ENCODE results near the gene ARHGAP26. TPM values are rescaled to one million over a fixed set of nuclear protein-coding genes. Genes with fewer than 3 reads are reported as not detected.

Gene ARHGAP26
- total RNA-seq, 1 experiment from 2014 or later = 65.5 TPM

- BruUV-seq (replicated peaks) = no TSS peak
- H3K36me3 ChIP-seq (ENCODE audit: control insufficient read depth, insufficient read depth, low read length) = peaks cover 2% of the 10 kb centered on the region
- POLR2A ChIA-PET = no interaction called here
Observed at GRCh38 chr5:142911775-142912174, 141.6 kb downstream of the ARHGAP26 start.

GRCh38 chr5:142913728-142914338, 143.7 kb downstream of the ARHGAP26 start:
- DNase-seq (ENCODE audit: low read depth, low spot score) (no peak), ATAC-seq (no peak)
- H3K27me3 ChIP-seq (ENCODE audit: control insufficient read depth, insufficient read depth, low read length) = no peaks in the 10 kb centered on the region
- H3K4me1 ChIP-seq (ENCODE audit: control insufficient read depth, insufficient read depth, low read length) = no peaks in the 10 kb centered on the region
- intact Hi-C loops (cut with micrococcal nuclease; ENCODE audit: unreplicated experiment) (no loop called here), in situ Hi-C loops (cut with HindIII; ENCODE audit: low pct_unique_long_range_greater_than_20kb, low sequenced_read_pairs) (no loop called here)
- POLR2A ChIA-PET = no interaction called here
- TF ChIP-seq SIN3A (IDR thresholded peaks at IDR 0.05; ENCODE audit: borderline replicate concordance, insufficient read depth, low read depth, low read length) = no peak
- no peak for TF ChIP-seq TCF7L2 (IDR thresholded peaks at IDR 0.05; ENCODE audit: low read depth, low read length)
- TF ChIP-seq, protein P1, sequence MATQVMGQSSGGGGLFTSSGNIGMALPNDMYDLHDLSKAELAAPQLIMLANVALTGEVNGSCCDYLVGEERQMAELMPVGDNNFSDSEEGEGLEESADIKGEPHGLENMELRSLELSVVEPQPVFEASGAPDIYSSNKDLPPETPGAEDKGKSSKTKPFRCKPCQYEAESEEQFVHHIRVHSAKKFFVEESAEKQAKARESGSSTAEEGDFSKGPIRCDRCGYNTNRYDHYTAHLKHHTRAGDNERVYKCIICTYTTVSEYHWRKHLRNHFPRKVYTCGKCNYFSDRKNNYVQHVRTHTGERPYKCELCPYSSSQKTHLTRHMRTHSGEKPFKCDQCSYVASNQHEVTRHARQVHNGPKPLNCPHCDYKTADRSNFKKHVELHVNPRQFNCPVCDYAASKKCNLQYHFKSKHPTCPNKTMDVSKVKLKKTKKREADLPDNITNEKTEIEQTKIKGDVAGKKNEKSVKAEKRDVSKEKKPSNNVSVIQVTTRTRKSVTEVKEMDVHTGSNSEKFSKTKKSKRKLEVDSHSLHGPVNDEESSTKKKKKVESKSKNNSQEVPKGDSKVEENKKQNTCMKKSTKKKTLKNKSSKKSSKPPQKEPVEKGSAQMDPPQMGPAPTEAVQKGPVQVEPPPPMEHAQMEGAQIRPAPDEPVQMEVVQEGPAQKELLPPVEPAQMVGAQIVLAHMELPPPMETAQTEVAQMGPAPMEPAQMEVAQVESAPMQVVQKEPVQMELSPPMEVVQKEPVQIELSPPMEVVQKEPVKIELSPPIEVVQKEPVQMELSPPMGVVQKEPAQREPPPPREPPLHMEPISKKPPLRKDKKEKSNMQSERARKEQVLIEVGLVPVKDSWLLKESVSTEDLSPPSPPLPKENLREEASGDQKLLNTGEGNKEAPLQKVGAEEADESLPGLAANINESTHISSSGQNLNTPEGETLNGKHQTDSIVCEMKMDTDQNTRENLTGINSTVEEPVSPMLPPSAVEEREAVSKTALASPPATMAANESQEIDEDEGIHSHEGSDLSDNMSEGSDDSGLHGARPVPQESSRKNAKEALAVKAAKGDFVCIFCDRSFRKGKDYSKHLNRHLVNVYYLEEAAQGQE (IDR thresholded peaks at IDR 0.05; ENCODE audit: insufficient read depth in 1 of 2, low read depth in 2 of 2, low read length in 1 of 2) = no peak
- TF ChIP-seq POLR2AphosphoS5 (IDR thresholded peaks at IDR 0.05; ENCODE audit: low read depth, low read length) = no peak
- TF ChIP-seq, protein P2, sequence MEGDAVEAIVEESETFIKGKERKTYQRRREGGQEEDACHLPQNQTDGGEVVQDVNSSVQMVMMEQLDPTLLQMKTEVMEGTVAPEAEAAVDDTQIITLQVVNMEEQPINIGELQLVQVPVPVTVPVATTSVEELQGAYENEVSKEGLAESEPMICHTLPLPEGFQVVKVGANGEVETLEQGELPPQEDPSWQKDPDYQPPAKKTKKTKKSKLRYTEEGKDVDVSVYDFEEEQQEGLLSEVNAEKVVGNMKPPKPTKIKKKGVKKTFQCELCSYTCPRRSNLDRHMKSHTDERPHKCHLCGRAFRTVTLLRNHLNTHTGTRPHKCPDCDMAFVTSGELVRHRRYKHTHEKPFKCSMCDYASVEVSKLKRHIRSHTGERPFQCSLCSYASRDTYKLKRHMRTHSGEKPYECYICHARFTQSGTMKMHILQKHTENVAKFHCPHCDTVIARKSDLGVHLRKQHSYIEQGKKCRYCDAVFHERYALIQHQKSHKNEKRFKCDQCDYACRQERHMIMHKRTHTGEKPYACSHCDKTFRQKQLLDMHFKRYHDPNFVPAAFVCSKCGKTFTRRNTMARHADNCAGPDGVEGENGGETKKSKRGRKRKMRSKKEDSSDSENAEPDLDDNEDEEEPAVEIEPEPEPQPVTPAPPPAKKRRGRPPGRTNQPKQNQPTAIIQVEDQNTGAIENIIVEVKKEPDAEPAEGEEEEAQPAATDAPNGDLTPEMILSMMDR (IDR thresholded peaks at IDR 0.05) = no peak
- CTCF ChIA-PET = interaction anchor here (0.7 kb wide), 1 partner anchor 25 kb away, joined by 3 read pairs; no protein-coding TSS in a partner anchor
- no peak overlapping the region for H3K4me3 ChIP-seq (ENCODE audit: low read depth in 2 of 2, low read length in 2 of 2)
- no peak overlapping the region for H3K27ac ChIP-seq (ENCODE audit: low read length)
- H3K9me3 ChIP-seq (ENCODE audit: control insufficient read depth, insufficient read depth, low read depth, low read length) = no peaks in the 10 kb centered on the region
- BruUV-seq (replicated peaks) = no TSS peak
- no peaks in the 10 kb centered on the region; the same call in none of the 2 replicates for H3K36me3 ChIP-seq (ENCODE audit: control insufficient read depth, insufficient read depth, low read length)

More at GRCh38 chr5:142911775-142912174, 141.6 kb downstream of the ARHGAP26 start:
- TF ChIP-seq, protein P2 (IDR thresholded peaks at IDR 0.05) = no peak
- TF ChIP-seq TCF7L2 (IDR thresholded peaks at IDR 0.05; ENCODE audit: low read depth, low read length) (no peak), POLR2AphosphoS5 (IDR thresholded peaks at IDR 0.05; ENCODE audit: low read depth, low read length) (no peak), SIN3A (IDR thresholded peaks at IDR 0.05; ENCODE audit: borderline replicate concordance, insufficient read depth, low read depth, low read length) (no peak)
- TF ChIP-seq, protein P1 (IDR thresholded peaks at IDR 0.05; ENCODE audit: insufficient read depth in 1 of 2, low read depth in 2 of 2, low read length in 1 of 2) = no peak
- Histone ChIP-seq H3K4me1 (ENCODE audit: control insufficient read depth, insufficient read depth, low read length) (no peaks in the 10 kb centered on the region), H3K9me3 (ENCODE audit: control insufficient read depth, insufficient read depth, low read depth, low read length) (no peaks in the 10 kb centered on the region), H3K27me3 (ENCODE audit: control insufficient read depth, insufficient read depth, low read length) (no peaks in the 10 kb centered on the region), H3K4me3 (ENCODE audit: low read depth in 2 of 2, low read length in 2 of 2) (no peak overlapping the region), H3K27ac (ENCODE audit: low read length) (no peak overlapping the region)
- CTCF ChIA-PET = no interaction called here
- ATAC-seq = no peak
- intact Hi-C loops (cut with micrococcal nuclease; ENCODE audit: unreplicated experiment) (no loop called here), in situ Hi-C loops (cut with HindIII; ENCODE audit: low pct_unique_long_range_greater_than_20kb, low sequenced_read_pairs) (no loop called here)
- DNase-seq (ENCODE audit: low read depth, low spot score) = no peak
